AG09319 (cell line): ENCODE results near the gene PRKD1.
"Not testable (repeated sequence)": the region's sequence is repeated elsewhere in the genome, so short reads cannot be mapped to it uniquely, and the experiment has no call there.

Experiments used
- DNase-seq: peaks from one replicate; pipeline ENCODE4 v3.0.0-alpha.2; 2010; ENCODE audit warnings: low read depth; ENCODE audit errors: extremely low read depth
- CTCF ChIP-seq: IDR thresholded peaks from 2 replicates; pipeline ENCODE4 v1.5.1; 2011; ENCODE audit warnings: low read depth, mild to moderate bottlenecking, inconsistent platforms, low read length, moderate library complexity

The PRKD1 gene

GRCh38 chr14:29853272-29853671, 74.4 kb downstream of the PRKD1 start:
- no peak for TF ChIP-seq CTCF
- DNase-seq = no peak

GRCh38 chr14:29851397-29851796, 76.2 kb downstream of the PRKD1 start:
- no peak for TF ChIP-seq CTCF
- DNase-seq = no peak

- no peak for TF ChIP-seq CTCF
- DNase-seq = no peak
These were observed 80.6 kb downstream of the PRKD1 start for GRCh38 chr14:29847056-29847380.

- no peak for TF ChIP-seq CTCF
- DNase-seq = no peak
These were observed 81.2 kb downstream of the PRKD1 start for GRCh38 chr14:29846339-29847055.

GRCh38 chr14:29843981-29844380, 83.7 kb downstream of the PRKD1 start:
- TF ChIP-seq CTCF = no peak
- DNase-seq = no peak

GRCh38 chr14:29842228-29842627, 85.4 kb downstream of the PRKD1 start:
- no peak for DNase-seq
- no peak for TF ChIP-seq CTCF

GRCh38 chr14:29840369-29840892, 87.2 kb downstream of the PRKD1 start:
- not testable (repeated sequence) for DNase-seq

- not testable (repeated sequence) for DNase-seq
These were observed 88.0 kb downstream of the PRKD1 start for GRCh38 chr14:29839691-29840090.
